ENCODE measurements around the gene PCNX2. TPM values are rescaled to one million over a fixed set of nuclear protein-coding genes. Genes with fewer than 3 reads are reported as not detected.
"Not testable (repeated sequence)": the region's sequence is repeated elsewhere in the genome, so short reads cannot be mapped to it uniquely, and the experiment has no call there.

PCNX2 gene
- polyA plus RNA-seq, 6 donors from 2014 or later = 0.66 to 5.4 (median 2.4) TPM; not detected in 1

DNA sequence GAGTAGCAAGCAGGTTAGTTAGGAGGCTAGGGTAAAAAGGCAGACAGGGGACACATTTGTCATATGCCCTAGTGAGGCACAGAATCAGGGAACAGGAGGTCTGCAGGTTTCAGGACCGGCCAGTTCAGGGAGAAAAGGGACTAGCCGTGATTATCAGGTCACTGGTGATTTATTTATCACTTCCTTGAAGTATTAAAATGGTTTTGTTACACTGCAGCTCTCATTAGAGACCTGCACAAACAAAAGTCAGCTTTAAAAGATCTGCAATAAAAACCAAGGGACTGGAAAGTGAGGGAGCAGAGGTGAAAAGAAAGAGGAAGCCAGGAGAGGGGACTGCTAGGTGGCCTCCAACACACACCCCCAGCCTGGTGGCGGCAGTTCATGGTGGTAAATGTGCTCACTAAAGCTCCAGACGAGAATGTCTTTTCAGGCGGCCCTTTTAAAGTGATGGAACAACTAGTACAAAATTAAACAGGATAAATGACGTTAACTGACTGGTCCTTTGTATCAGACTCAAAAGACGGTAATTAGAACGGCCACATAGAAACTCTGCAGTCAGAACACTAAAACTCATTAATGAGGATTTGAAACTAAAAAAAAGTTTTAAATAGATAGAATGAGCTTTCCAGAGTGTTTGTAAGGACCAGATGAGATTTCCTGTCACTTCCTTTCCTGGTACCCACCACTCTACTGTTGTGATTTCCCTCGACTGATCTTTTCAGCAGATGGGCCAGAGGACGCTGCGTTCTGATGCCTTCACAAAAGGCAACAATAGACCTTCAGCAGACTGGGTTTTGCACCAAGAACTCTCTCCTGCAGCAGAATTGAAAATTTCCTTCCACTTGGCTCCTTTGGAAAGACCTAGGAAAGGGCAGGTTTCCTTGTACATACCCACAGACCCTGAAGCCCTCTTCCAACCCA lies 208.3 kb downstream of the PCNX2 start:
- H3K4me3 Mint-ChIP-seq = no peak overlapping the region
- DNase-seq (no peak), ATAC-seq (ENCODE audit: low read depth in 2 of 2) (no peak)
- peaks cover 8% of the 10 kb centered on the region in 2 donors for H3K36me3 Mint-ChIP-seq
- H3K27ac Mint-ChIP-seq = no peak overlapping the region
- peaks cover 5 to 8% (median 7%) of the 10 kb centered on the region in 3 donors for H3K4me1 Mint-ChIP-seq
- peaks cover 0 to 2% (median 0%) of the 10 kb centered on the region in 7 donors for H3K9me3 Mint-ChIP-seq
- no peaks in the 10 kb centered on the region for H3K27me3 Mint-ChIP-seq

- Mint-ChIP-seq H3K4me1 (peaks cover 5 to 8% (median 6%) of the 10 kb centered on the region in 3 donors), H3K4me3 (no peak overlapping the region), H3K27ac (no peak overlapping the region), H3K9me3 (peaks cover 0 to 2% (median 0%) of the 10 kb centered on the region in 7 donors), H3K36me3 (peaks cover 4 to 8% of the 10 kb centered on the region in 2 donors), H3K27me3 (no peaks in the 10 kb centered on the region)
- no peak for DNase-seq
- no peak for ATAC-seq (ENCODE audit: low read depth in 2 of 2)
Measured at GRCh38 chr1:233085566-233085965, 210.0 kb downstream of the PCNX2 start.

DNA sequence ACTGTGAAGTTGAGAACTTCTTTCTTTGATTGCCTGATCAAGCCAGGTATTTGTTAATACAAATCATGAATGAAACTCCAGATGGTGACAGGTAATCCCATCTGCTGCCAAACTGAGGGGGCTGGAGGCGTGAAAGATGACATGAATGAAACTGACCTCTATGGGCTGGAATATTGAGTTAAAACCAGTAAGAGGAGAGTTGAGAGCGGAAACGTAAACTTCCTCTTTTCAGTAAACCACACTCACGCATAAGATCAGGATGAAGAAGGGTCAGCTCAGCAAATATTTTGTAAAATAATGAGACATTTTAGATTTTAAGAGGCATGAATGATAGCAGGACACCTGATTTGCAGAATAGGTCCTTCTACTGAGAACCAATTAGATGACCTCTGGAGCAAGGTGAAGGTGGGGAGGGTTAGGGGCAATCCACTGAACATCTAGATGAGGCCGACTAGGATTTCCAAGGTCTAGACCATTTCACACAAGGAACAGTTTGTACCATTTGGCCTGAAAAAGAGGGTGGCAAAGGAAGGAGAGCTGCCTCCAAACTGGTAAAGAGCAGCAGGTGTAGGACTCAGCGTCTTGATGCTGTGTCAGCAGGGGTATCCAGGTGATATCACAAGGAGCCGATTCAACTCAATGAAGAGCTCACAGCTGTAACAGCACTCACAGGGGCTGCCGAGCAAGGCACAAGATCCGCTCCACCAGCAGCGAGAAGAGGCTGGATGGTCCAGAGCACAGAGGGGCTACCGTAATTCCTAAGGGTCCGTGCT lies 212.6 kb downstream of the PCNX2 start:
- Mint-ChIP-seq H3K9me3 (peaks cover 0 to 2% (median 0%) of the 10 kb centered on the region in 7 donors), H3K4me3 (no peak overlapping the region), H3K27me3 (no peaks in the 10 kb centered on the region), H3K27ac (peak overlapping the region in 1 of 6 donors; percentile 77), H3K36me3 (peaks cover 4 to 8% of the 10 kb centered on the region in 2 donors), H3K4me1 (peaks cover 5 to 8% (median 6%) of the 10 kb centered on the region in 3 donors)
- ATAC-seq (ENCODE audit: low read depth in 2 of 2) = no peak
- no peak for DNase-seq

GRCh38 chr1:233081735-233082134 lies 213.8 kb downstream of the PCNX2 start:
- H3K4me3 Mint-ChIP-seq = no peak overlapping the region
- H3K27me3 Mint-ChIP-seq = no peaks in the 10 kb centered on the region
- no peak for DNase-seq
- H3K36me3 Mint-ChIP-seq = peaks cover 4 to 8% of the 10 kb centered on the region in 2 donors
- peaks cover 5 to 8% (median 6%) of the 10 kb centered on the region in 3 donors for H3K4me1 Mint-ChIP-seq
- peaks cover 0 to 2% (median 0%) of the 10 kb centered on the region in 7 donors for H3K9me3 Mint-ChIP-seq
- no peak for ATAC-seq (ENCODE audit: low read depth in 2 of 2)
- no peak overlapping the region for H3K27ac Mint-ChIP-seq

- not testable (repeated sequence) for H3K36me3 Mint-ChIP-seq; H3K4me3 Mint-ChIP-seq; H3K4me1 Mint-ChIP-seq; DNase-seq; H3K27me3 Mint-ChIP-seq; H3K9me3 Mint-ChIP-seq; ATAC-seq (ENCODE audit: low read depth in 2 of 2); H3K27ac Mint-ChIP-seq
Measured at GRCh38 chr1:233080827-233081226, 214.7 kb downstream of the PCNX2 start.

DNA sequence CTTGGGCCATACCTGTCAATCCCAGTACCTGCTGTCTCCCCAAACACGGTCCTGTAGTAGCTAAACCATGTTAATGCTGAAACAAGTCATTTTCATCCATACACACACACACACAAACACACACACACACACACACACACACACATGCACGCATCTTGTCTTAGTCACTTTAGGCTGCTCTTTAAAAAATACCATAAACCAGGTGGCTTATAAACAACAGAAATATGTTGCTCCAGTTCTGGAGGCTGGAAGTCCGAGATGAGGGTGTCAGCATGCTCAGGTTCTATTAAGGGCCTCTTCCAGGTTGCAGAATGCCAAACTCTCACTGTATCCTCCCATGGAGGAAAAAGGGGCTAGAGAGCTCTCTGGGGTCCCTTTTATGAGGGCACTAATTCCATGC lies 215.2 kb downstream of the PCNX2 start:
- DNase-seq = no peak
- H3K36me3 Mint-ChIP-seq = no peaks in the 10 kb centered on the region
- no peaks in the 10 kb centered on the region for H3K27me3 Mint-ChIP-seq
- H3K27ac Mint-ChIP-seq = no peak overlapping the region
- H3K9me3 Mint-ChIP-seq = peaks cover 0 to 1% (median 0%) of the 10 kb centered on the region in 7 donors
- H3K4me3 Mint-ChIP-seq = no peak overlapping the region
- no peak for ATAC-seq (ENCODE audit: low read depth in 2 of 2)
- H3K4me1 Mint-ChIP-seq = peaks cover 5 to 8% (median 6%) of the 10 kb centered on the region in 3 donors

- no peak overlapping the region for H3K27ac Mint-ChIP-seq
- H3K9me3 Mint-ChIP-seq = peaks cover 0 to 2% (median 0%) of the 10 kb centered on the region in 7 donors
- ATAC-seq (ENCODE audit: low read depth in 2 of 2) (no peak), DNase-seq (no peak)
- no peaks in the 10 kb centered on the region for H3K36me3 Mint-ChIP-seq
- H3K4me1 Mint-ChIP-seq = peaks cover 5 to 8% (median 6%) of the 10 kb centered on the region in 3 donors
- H3K4me3 Mint-ChIP-seq = no peak overlapping the region
- H3K27me3 Mint-ChIP-seq = no peaks in the 10 kb centered on the region
Measured at GRCh38 chr1:233079574-233079973, 216.0 kb downstream of the PCNX2 start.

DNA sequence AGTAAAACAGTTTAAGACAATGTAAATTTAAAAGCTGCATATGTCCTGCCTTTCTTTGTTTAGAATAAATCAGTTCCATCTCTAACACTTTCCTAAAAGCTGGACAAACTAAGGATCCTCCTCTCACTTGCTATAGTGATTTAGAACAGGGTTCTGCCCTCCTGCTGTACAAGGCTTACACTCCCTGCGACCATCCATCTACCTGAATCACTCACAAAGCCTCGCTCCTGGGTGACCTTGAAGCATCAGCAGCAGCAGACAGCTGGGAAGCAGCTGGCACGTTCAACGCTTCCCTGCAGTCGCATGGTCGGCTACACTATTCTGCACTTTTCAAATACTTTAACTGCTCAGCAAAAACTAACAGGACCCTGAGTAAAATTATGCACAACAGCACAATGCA lies 217.1 kb downstream of the PCNX2 start:
- H3K9me3 Mint-ChIP-seq = peaks cover 0 to 2% (median 0%) of the 10 kb centered on the region in 7 donors
- H3K4me3 Mint-ChIP-seq = no peak overlapping the region
- no peak overlapping the region for H3K27ac Mint-ChIP-seq
- no peaks in the 10 kb centered on the region for H3K36me3 Mint-ChIP-seq
- DNase-seq (no peak), ATAC-seq (ENCODE audit: low read depth in 2 of 2) (no peak)
- peaks cover 5 to 8% (median 6%) of the 10 kb centered on the region in 3 donors for H3K4me1 Mint-ChIP-seq
- H3K27me3 Mint-ChIP-seq = no peaks in the 10 kb centered on the region

DNA sequence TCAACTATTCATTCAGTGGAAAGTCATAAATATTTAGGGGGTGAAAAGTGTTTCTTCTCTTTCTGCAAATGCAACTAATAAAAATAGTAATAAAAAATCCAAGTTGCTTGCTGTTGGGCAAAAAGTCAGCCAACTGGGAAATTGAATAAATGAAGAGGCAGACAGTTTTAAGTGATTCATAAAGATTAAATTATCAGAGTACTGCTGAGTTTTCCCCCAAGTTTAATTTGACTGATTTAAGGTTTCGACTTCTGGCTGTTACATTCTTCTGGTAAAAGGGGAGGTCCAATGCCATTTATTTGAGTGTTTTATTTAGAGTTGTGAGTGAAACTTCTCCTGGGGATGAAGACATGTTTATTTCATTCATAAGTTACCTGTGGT lies 219.6 kb downstream of the PCNX2 start:
- Mint-ChIP-seq H3K4me1 (no peaks in the 10 kb centered on the region), H3K9me3 (peaks cover 0 to 15% (median 11%) of the 10 kb centered on the region in 7 donors), H3K36me3 (no peaks in the 10 kb centered on the region), H3K27ac (no peak overlapping the region), H3K27me3 (no peaks in the 10 kb centered on the region), H3K4me3 (no peak overlapping the region)
- DNase-seq = no peak
- no peak for ATAC-seq (ENCODE audit: low read depth in 2 of 2)

DNA sequence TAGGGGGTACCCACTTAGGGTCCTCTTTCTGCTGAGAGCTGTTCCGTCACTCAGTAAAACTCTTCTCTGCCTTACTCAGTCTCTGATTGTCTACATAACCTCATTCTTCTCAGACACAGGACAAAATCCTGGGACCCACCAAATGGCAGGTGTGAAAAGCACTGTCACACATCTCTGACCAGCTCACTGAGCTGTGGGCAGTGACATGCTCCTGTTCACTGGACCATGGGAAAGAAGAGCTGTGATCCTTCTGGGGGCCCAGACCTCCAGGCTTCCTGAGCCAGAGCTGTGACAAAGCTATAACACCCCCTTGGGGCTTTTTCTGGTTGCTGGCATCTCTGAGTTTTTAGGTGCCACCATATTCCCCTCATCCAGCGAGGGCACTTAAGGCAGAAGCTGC lies 229.4 kb downstream of the PCNX2 start:
- Mint-ChIP-seq H3K4me1 (no peaks in the 10 kb centered on the region), H3K9me3 (peaks cover 0 to 16% (median 8%) of the 10 kb centered on the region in 7 donors), H3K27me3 (no peaks in the 10 kb centered on the region), H3K4me3 (no peak overlapping the region), H3K36me3 (peaks cover 7 to 16% of the 10 kb centered on the region in 2 donors), H3K27ac (no peak overlapping the region)
- DNase-seq (no peak), ATAC-seq (ENCODE audit: low read depth in 2 of 2) (no peak)

- DNase-seq = no peak
- ATAC-seq (ENCODE audit: low read depth in 2 of 2) = no peak
- Mint-ChIP-seq H3K4me1 (no peaks in the 10 kb centered on the region), H3K27me3 (no peaks in the 10 kb centered on the region), H3K27ac (peak overlapping the region in 1 of 6 donors; percentile 14), H3K36me3 (peaks cover 7 to 16% of the 10 kb centered on the region in 2 donors), H3K9me3 (peaks cover 0 to 15% (median 7%) of the 10 kb centered on the region in 7 donors), H3K4me3 (peak overlapping the region in 1 of 8 donors; percentile 51)
Measured at GRCh38 chr1:233065685-233066084, 229.8 kb downstream of the PCNX2 start.

DNA sequence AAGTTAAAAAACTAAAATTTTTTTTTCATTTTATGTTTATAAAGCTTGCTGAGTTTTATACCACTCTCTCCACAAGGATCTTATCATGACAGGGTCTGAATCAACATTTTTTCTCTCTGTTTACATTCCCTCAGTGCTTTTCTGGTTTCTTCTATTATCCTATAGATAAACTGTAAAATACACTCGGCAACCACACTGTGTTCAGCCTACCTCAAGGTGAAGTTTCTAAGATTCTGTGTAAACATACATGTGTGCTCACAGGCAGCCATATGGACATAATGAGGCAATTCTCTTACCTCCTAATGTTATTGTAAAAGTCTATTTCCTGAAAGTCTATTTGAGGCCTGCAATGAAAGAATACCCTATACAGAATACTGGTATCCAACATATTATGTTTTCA lies 230.5 kb downstream of the PCNX2 start:
- no peak overlapping the region for H3K4me3 Mint-ChIP-seq
- DNase-seq (no peak), ATAC-seq (ENCODE audit: low read depth in 2 of 2) (no peak)
- no peak overlapping the region for H3K27ac Mint-ChIP-seq
- H3K9me3 Mint-ChIP-seq = peaks cover 0 to 15% (median 7%) of the 10 kb centered on the region in 7 donors
- no peaks in the 10 kb centered on the region for H3K4me1 Mint-ChIP-seq
- no peaks in the 10 kb centered on the region for H3K27me3 Mint-ChIP-seq
- peaks cover 7 to 16% of the 10 kb centered on the region in 2 donors for H3K36me3 Mint-ChIP-seq

GRCh38 chr1:233063462-233063861 lies 232.1 kb downstream of the PCNX2 start:
- DNase-seq (no peak), ATAC-seq (ENCODE audit: low read depth in 2 of 2) (no peak)
- no peak overlapping the region for H3K27ac Mint-ChIP-seq
- peaks cover 0 to 4% (median 0%) of the 10 kb centered on the region in 3 donors for H3K4me1 Mint-ChIP-seq
- peaks cover 7 to 23% of the 10 kb centered on the region in 2 donors for H3K36me3 Mint-ChIP-seq
- H3K9me3 Mint-ChIP-seq = peaks cover 0 to 15% (median 7%) of the 10 kb centered on the region in 7 donors
- H3K4me3 Mint-ChIP-seq = no peak overlapping the region
- H3K27me3 Mint-ChIP-seq = no peaks in the 10 kb centered on the region
